Adrenal gland (tissue), 5 donors: ENCODE results near the gene GPX8.

ENCODE experiments used
- POLR2A ChIP-seq, 2 donors: fragments of 450-650 bp; IDR thresholded peaks; one replicate each; pipeline ENCODE4 v1.6.1; 2017; ENCODE audit warnings: antibody characterized with exemption in 2 of 2, mild to moderate bottlenecking in 2 of 2, moderate library complexity in 1 of 2
- TF ChIP-seq, protein P1 (sequence below), 6 experiments: fragments of 450-650 bp in 4 of 6; fragments of 200-600 bp in 2 of 6; sonication (generic) in 1 of 6; IDR thresholded peaks; 1 replicate in 5 of 6; 2 replicates in 1 of 6; pipeline versions ENCODE4 v1.5.1 to v1.8.0; 2016 to 2021; ENCODE audit warnings: antibody characterized with exemption in 6 of 6, mild to moderate bottlenecking in 2 of 6, moderate library complexity in 1 of 6
- donor health status: DM: no; HTN: no; CAD: no.

DNA sequence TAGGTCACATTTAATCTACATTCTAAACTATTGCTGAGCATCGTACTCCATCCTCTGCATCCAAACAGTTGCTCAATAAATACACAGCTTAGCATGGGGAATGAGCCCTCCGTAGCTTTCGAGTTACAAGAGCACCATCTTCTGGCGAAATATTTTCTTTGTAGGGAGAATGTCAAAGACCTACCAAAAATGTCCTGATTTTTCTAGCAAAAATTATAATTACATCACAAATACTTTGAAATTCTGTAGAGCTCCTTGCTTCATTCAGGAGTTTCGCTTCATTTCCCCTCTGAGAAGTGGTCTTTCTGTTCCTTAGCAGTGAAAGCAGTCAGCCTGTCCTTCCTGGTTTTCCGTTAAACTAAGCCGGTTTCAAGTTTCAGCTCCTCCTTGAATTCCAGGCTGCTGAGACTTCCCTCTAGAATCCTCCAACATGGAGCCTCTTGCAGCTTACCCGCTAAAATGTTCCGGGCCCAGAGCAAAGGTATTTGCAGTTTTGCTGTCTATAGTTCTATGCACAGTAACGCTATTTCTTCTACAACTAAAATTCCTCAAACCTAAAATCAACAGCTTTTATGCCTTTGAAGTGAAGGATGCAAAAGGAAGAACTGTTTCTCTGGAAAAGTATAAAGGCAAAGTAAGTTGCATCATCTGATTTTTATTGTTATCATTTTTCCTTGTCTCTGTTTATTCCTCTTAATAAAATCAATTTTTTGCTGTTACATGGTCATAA, at the start of gene GPX8:
- TF ChIP-seq POLR2A (IDR thresholded peaks at IDR 0.05), result no peak
- TF ChIP-seq, protein P1, sequence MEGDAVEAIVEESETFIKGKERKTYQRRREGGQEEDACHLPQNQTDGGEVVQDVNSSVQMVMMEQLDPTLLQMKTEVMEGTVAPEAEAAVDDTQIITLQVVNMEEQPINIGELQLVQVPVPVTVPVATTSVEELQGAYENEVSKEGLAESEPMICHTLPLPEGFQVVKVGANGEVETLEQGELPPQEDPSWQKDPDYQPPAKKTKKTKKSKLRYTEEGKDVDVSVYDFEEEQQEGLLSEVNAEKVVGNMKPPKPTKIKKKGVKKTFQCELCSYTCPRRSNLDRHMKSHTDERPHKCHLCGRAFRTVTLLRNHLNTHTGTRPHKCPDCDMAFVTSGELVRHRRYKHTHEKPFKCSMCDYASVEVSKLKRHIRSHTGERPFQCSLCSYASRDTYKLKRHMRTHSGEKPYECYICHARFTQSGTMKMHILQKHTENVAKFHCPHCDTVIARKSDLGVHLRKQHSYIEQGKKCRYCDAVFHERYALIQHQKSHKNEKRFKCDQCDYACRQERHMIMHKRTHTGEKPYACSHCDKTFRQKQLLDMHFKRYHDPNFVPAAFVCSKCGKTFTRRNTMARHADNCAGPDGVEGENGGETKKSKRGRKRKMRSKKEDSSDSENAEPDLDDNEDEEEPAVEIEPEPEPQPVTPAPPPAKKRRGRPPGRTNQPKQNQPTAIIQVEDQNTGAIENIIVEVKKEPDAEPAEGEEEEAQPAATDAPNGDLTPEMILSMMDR (IDR thresholded peaks at IDR 0.05), result peak; percentile 24 to 64 (median 48)
